HG03432 (cell line): ENCODE results near the gene FMOD.
"Not testable (repeated sequence)": the region's sequence is repeated elsewhere in the genome, so short reads cannot be mapped to it uniquely, and the experiment has no call there.

ENCODE experiments used
- ATAC-seq: cut with Tn5 transposase; IDR thresholded peaks from one replicate; pipeline ENCODE4 v1.9.1; 2021; ENCODE audit warnings: mild to moderate bottlenecking, moderate library complexity; ENCODE audit not compliant: unreplicated experiment

The FMOD gene

GRCh38 chr1:203306965-203307541 lies 43.9 kb downstream of the FMOD start:
- ATAC-seq: no peak

GRCh38 chr1:203306089-203306964 lies 44.6 kb downstream of the FMOD start:
- ATAC-seq: no peak

DNA sequence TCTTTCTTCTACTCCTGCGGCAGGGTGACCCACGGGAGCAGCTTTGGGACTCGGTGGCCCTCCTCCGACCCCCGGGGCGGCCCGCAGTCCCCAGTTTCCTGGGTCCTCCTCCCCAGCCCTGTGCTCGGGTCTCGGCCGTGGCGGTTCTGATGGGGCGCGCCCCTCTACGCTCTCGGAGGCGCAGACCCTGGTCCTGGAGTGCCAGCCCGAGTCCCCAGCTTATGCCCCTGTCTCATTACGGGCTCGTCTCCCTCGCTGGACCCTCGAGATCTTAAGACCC lies 45.2 kb downstream of the FMOD start:
- no peak for ATAC-seq

DNA sequence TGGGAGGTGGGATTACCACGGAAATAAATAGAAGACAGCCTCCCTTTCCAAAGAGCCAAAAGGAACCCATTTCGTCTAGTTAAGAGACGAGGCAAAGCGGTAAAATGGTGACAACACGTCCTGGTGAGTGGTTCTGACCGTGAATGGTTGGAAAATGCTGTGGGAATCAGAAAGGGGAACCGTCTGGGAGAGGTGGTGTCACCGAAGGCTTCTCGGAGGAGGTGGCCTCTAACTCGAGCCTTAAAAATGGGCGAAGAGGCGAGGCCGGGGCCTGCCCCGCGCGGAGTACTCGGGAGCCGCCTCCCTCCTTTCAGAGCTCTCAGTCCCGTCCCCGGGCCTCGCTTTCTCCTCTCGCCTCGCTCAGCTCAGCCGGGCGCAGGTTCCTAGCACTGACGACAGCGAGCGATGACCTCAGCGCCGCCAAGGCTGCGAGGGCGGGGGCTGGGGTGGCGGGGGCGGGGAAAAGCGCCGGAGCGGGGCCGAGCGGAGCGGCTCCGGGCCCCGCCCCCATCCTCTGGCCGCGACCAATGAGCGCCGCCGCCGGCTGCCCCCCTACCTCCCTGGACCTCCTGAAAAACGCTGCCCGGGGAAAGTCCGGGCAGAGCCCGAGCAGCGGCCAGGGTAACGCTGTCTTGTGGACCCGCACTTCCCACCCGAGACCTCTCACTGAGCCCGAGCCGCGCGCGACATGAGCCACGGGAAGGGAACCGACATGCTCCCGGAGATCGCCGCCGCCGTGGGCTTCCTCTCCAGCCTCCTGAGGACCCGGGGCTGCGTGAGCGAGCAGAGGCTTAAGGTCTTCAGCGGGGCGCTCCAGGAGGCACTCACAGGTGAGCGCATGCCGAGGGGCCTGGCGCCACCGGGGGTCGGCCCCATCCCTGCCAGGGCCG lies 45.8 kb downstream of the FMOD start, which contains the start of gene BTG2:
BTG2 (plus strand) TSS at position 601 of the 890 bp plus-strand sequence; CDS start at position 689, 88 bp downstream.
- ATAC-seq: peak; percentile 76

DNA sequence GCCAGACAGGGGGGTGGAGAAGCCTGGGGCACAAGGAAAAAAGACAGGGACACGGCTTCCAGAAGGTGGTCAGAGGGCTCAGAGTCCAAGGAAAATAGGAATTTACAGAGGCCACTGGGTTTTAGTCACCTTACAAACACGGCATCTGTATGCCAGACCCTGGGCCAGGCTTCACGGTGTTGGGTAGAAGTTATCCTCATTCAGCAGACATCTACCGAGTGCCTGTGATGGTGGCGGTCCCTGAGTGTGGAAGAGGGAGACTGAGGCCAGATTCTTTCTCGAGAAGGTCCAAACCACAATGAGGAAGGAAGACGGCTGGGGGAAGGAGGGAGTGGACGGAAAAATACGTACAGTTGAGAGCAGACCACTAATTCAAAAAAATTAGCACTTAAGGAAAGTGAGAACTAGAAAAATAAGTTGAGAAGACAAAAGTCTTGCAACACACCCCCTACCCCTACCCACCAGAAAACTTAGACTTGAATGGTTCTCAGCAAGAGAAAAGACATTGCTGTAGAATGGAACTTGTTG lies 46.5 kb downstream of the FMOD start:
- ATAC-seq: no peak

GRCh38 chr1:203302894-203303293 lies 48.0 kb downstream of the FMOD start:
- ATAC-seq: no peak

DNA sequence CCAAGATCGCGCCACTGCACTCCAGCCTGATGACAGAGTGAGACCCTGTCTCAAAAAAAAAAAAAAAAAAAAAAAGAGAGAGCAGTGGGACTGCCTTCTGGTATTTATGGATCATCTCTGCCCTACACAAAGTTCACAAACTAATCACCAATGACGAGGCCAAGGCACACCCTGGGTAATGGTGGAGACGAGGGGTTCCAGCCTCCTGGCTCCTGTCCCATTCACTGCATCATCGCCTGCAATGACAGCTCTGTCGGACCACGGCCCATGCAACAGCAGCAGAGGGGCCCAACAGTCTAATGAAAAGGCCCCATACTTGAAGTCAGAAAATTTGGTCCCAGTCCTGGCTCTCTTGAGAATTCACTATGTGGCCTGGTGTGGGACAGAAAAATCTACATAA lies 48.5 kb downstream of the FMOD start:
- ATAC-seq: no peak

- no peak for ATAC-seq
These were observed 49.6 kb downstream of the FMOD start for GRCh38 chr1:203301331-203301668.

- ATAC-seq: no peak
These were observed 50.2 kb downstream of the FMOD start for GRCh38 chr1:203300441-203301330.

DNA sequence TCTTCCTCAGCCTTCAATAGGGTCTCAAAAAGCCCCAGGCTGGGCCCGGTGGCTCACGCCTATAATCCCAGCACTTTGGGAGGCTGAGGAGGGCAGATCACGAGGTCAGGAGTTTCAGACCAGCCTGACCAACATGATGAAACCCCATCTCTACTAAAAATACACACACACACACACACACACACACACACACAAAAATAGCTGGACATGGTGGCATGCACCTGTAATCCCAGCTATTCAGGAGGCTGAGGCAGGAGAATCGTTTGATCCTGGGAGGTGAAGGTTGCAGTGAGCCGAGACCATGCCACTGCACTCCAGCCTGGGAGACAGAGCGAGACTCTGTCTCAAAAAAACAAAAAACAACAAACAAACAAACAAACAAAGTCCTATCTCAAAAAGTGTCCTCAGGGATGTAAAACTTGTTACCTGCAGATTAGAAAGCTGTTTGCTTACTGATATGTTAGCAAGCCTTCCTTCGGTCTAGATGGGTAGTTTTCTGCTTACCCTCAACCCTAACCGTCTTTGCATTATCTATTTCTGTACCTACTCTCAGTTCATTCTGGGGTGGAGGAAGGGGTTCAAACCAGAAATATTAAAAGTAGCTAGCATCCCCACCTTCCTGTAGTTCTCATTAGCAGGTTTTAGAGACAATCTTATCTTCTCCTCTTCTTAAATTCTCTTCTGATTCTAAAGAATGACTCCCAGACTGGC lies 51.0 kb downstream of the FMOD start:
- ATAC-seq: not testable (repeated sequence)

GRCh38 chr1:203299169-203299568 lies 51.8 kb downstream of the FMOD start:
- ATAC-seq: peak; percentile 46

- no peak for ATAC-seq
These were observed 54.4 kb downstream of the FMOD start for GRCh38 chr1:203296460-203297073.

DNA sequence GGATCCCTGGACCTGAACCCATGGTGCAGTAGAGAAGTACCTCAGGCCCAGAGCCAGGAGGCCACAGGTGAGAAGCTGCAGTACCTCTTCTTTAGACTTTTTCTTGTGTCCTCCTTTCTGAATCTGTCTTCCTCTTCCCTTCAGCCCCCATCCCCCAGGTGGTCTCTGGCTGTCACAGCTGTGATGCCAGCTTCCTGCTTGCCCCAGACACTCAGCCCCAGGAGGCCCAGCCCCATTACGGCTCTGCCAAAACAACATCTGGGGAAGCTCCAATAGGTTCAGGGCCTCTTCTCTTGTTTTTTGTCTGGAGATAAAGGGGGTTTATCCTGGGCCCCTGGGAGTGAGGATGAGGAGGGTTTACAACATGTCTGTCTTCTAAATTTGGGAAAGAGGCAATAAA lies 55.1 kb downstream of the FMOD start:
- ATAC-seq: no peak

DNA sequence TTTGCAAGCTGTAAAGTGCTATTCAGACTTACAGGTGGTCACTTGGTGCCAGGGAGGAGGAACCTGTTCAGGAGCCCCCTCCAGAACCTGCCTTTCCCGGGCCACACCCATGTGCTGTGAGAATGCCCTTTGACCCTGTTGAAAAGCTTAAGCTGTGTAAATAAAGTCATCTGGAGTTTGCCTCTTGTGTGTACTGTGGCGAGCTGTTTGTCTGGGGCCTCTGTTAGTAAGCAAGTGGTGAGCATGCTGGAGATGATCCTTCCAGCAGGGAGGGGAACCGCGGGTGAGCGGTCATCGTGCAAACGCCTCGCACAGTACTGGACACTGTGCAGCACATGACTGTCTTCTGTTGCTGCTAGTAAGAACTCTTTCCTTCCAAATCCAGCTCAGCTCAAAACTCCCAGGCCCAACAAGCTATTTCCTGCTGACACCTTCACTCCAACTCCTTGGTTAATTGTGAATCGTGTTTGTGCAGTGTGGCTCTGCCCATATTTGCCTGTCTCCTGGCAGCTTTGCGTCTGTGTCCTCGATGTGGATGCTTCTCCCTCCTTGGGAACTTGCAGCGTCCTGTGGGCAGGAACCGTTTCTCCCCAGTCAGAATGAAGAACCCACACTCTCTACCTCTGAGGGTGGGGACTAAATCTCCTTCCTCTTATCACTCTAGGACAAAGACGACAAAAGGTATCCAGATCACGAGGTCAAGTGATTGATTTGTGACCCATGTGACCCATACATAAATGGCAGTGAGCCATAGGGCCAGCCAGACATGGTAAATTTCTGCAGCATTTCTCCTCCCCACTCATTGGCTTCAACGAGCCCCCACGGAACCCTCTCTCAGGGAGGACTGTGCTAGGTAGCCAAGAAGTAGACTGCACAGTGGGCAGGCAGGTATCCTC lies 59.5 kb downstream of the FMOD start:
- ATAC-seq: no peak
